HuH-7.5 (cell line): ENCODE data around the gene MPPED2.

Experiments used
- DNase-seq: peaks from one replicate; pipeline ENCODE4 v3.0.0; 2011; ENCODE audit warnings: low spot score

Gene MPPED2

DNA sequence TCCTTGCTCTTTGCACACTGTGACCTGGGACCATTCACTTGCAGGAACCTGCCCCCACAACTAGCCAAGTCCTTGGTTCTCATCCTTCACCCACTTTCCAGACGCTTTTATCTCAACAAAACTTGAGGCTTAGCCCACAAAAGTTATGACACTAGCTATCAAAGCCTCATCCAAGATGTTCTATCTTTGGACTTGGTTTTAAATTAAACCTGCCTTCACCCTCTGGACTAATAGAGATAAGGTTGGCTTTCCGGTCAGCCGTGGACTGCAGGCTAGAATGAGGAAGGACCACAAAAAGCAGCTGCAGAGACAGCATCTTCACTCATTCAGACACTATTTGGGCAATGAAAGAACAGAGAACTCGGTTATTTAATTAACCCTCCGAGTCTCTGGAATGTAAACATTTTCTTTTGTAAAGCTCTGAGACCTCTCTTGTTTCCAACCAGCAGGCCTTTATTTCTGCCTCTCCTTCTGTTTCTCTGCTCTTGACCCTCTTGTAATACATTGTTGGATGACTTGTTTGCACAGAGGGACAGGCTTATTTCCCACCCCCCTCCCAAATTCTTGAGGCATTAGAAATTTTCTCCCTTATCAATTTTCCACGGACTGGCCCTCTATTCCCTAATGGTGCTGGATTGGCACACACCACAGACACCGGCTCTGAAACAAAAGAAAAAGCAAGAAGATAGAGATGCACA, 221.9 kb downstream of the MPPED2 start:
- DNase-seq: no peak

DNA sequence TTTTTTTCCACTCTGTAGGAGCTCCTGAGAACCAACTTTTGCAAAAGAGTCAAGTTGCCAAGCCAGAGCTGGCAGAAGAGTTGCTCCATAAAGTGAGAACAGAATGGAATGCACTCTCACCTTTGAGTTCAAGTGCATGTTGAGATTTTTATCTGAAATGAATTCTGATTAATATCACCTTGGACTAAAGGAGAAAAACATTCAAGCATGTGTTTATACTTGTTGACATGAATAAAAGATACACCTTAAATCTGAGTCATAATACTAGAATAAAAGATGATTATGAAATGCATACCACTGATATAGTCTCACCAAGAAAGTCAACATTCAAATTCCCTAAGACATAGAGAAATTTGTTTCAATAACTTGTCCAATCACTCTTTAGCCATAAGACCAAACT, 225.4 kb downstream of the MPPED2 start:
- no peak for DNase-seq
